PC-9 (cell line): Measurements from ENCODE around the gene NMRAL1. TPM values are rescaled to one million over a fixed set of nuclear protein-coding genes. Genes with fewer than 3 reads are reported as not detected.

Experiments used
- BruUV-seq: library from RNA; stranded (reverse); fragments of 400-500 nt; replicated peaks from 2 replicates; lab custom pipeline; 2021; lab: Mats Ljungman, UMichigan
- CTCF ChIA-PET: fragments of 300-600 bp; sonication (Branson Sonifier 250); formaldehyde crosslinking; loops from one replicate; lab custom pipeline; 2022; ENCODE audit warnings: antibody characterized with exemption; lab: Charles Lee
- POLR2A ChIA-PET: fragments of 300-600 bp; sonication (Branson Sonifier 250); formaldehyde crosslinking; loops from one replicate; lab custom pipeline; 2022; ENCODE audit warnings: antibody characterized with exemption; ENCODE audit not compliant: unreplicated experiment; lab: Charles Lee
- DNase-seq, 2 experiments: peaks; one replicate each; pipeline versions ENCODE4 v3.0.0 to v3.0.0-alpha.2; 2015 to 2022; ENCODE audit warnings: mixed read lengths in 1 of 2
- H2AFZ ChIP-seq: fragments of 200-600 bp; sonication (generic); 2 replicates; pipeline ENCODE4 v1.8.1; 2017; ENCODE audit warnings: antibody characterized with exemption
- H3F3A ChIP-seq: fragments of 200-600 bp; sonication (generic); 2 replicates; pipeline ENCODE4 v1.8.1; 2017; ENCODE audit warnings: antibody characterized with exemption, mild to moderate bottlenecking, low read depth; ENCODE audit not compliant: insufficient read depth
- H3K27ac ChIP-seq: fragments of 200-600 bp; sonication (generic); 2 replicates; pipeline ENCODE4 v1.6.1; 2016; ENCODE audit warnings: mixed run types
- H3K27me3 ChIP-seq: fragments of 200-600 bp; sonication (generic); 2 replicates; pipeline ENCODE4 v1.6.1; 2016; ENCODE audit warnings: low read depth, mixed run types; ENCODE audit not compliant: insufficient read depth
- H3K36me3 ChIP-seq: fragments of 200-600 bp; sonication (generic); 2 replicates; pipeline ENCODE4 v1.6.1; 2016; ENCODE audit warnings: low read depth, mixed run types
- H3K4me1 ChIP-seq: fragments of 200-600 bp; sonication (generic); replicated peaks from 2 replicates; pipeline ENCODE4 v1.6.1; 2016; ENCODE audit warnings: mixed run types; ENCODE audit not compliant: insufficient read depth
- H3K4me2 ChIP-seq: fragments of 200-600 bp; sonication (generic); 2 replicates; pipeline ENCODE4 v1.6.1; 2017; ENCODE audit warnings: mixed run types
- H3K4me3 ChIP-seq: fragments of 200-600 bp; sonication (generic); 2 replicates; pipeline ENCODE4 v1.6.1; 2016; ENCODE audit warnings: mixed run types
- H3K79me2 ChIP-seq: fragments of 200-600 bp; sonication (generic); 2 replicates; pipeline ENCODE4 v1.6.1; 2017; ENCODE audit warnings: low read depth, mixed run types
- H3K9me2 ChIP-seq: fragments of 200-600 bp; sonication (generic); 2 replicates; pipeline ENCODE4 v1.8.1; 2017; ENCODE audit warnings: mild to moderate bottlenecking; ENCODE audit not compliant: insufficient read depth
- H3K9me3 ChIP-seq: fragments of 200-600 bp; sonication (generic); 2 replicates; pipeline ENCODE4 v1.8.1; 2016; ENCODE audit warnings: low read depth; ENCODE audit not compliant: insufficient read depth
- H4K20me1 ChIP-seq: fragments of 200-600 bp; sonication (generic); 2 replicates; pipeline ENCODE4 v1.8.1; 2017; ENCODE audit not compliant: insufficient read depth
- CTCF ChIP-seq: fragments of 200-600 bp; sonication (generic); conservative IDR thresholded peaks from 2 replicates; pipeline ENCODE4 v1.6.1; 2017; ENCODE audit warnings: mixed run types, antibody characterized with exemption, mild to moderate bottlenecking, moderate library complexity
- EZH2 ChIP-seq: fragments of 200-600 bp; sonication (generic); IDR thresholded peaks from 2 replicates; pipeline ENCODE4 v1.8.0; 2017; ENCODE audit warnings: antibody characterized with exemption, low read depth
- intact Hi-C: fragments of 100-400 bp; cut with micrococcal nuclease; formaldehyde crosslinking; loops from one replicate; pipeline ENCODE4 v1.10.0; 2022; ENCODE audit not compliant: unreplicated experiment
- total RNA-seq: library from RNA; stranded (reverse); gene quantifications from 2 replicates; pipeline ENCODE4 v1.2.3, GENCODE V29; 2021

Gene NMRAL1
- total RNA-seq, 1 experiment from 2014 or later, result 118 TPM

- no peak overlapping the region for H3K4me3 ChIP-seq
- no peaks in the 10 kb centered on the region for H3K9me3 ChIP-seq
- no peak overlapping the region for H2AFZ ChIP-seq
- no peak for DNase-seq
- H3K4me1 ChIP-seq, result no peaks in the 10 kb centered on the region
- TF ChIP-seq EZH2 (no peak), CTCF (no peak)
- ChIA-PET POLR2A (no interaction called here), CTCF (no interaction called here)
- H3K36me3 ChIP-seq, result no peaks in the 10 kb centered on the region
- TSS peak; percentile 12 for BruUV-seq
- intact Hi-C loops, result loop anchor here (10.0 kb wide), 1 partner anchor 585 kb away; the partner anchor contains the start of gene EEF2KMT
- H4K20me1 ChIP-seq, result no peaks in the 10 kb centered on the region
- no peak overlapping the region for H3K4me2 ChIP-seq
- no peaks in the 10 kb centered on the region for H3K27me3 ChIP-seq
- H3K9me2 ChIP-seq, result no peaks in the 10 kb centered on the region
- H3K79me2 ChIP-seq, result no peaks in the 10 kb centered on the region
- no peaks in the 10 kb centered on the region for H3F3A ChIP-seq
- H3K27ac ChIP-seq, result no peak overlapping the region
Measured at GRCh38 chr16:4509420-4509819, 35.0 kb upstream of the NMRAL1 start.

- Histone ChIP-seq H4K20me1 (no peaks in the 10 kb centered on the region), H3F3A (no peaks in the 10 kb centered on the region), H3K4me1 (no peaks in the 10 kb centered on the region), H3K4me3 (no peak overlapping the region), H3K27ac (no peak overlapping the region), H2AFZ (no peak overlapping the region), H3K36me3 (no peaks in the 10 kb centered on the region), H3K4me2 (no peak overlapping the region), H3K79me2 (no peaks in the 10 kb centered on the region), H3K9me3 (no peaks in the 10 kb centered on the region), H3K9me2 (no peaks in the 10 kb centered on the region), H3K27me3 (no peaks in the 10 kb centered on the region)
- ChIA-PET CTCF (no interaction called here), POLR2A (no interaction called here)
- intact Hi-C loops, result loop anchor here (10.0 kb wide), 1 partner anchor 586 kb away; the partner anchor contains the start of gene EEF2KMT
- BruUV-seq, result no TSS peak
- TF ChIP-seq EZH2 (no peak), CTCF (no peak)
- no peak for DNase-seq
Measured at GRCh38 chr16:4508806-4509205, 34.4 kb upstream of the NMRAL1 start.

- H3K36me3 ChIP-seq, result no peaks in the 10 kb centered on the region
- H3F3A ChIP-seq, result peaks cover 6% of the 10 kb centered on the region; the same call in 1 of the 2 replicates
- no peak for DNase-seq
- no peaks in the 10 kb centered on the region for H3K79me2 ChIP-seq
- ChIA-PET CTCF (interaction anchor here (0.6 to 1.6 kb wide), 2 partner anchors 41 to 623 kb away, joined by 6 to 8 read pairs; no protein-coding TSS in a partner anchor), POLR2A (no interaction called here)
- H3K4me2 ChIP-seq, result no peak overlapping the region
- intact Hi-C loops, result loop anchor here (10.0 kb wide), 1 partner anchor 587 kb away; the partner anchor contains the start of gene EEF2KMT
- no peaks in the 10 kb centered on the region for H4K20me1 ChIP-seq
- TF ChIP-seq CTCF, result no peak
- no peak for TF ChIP-seq EZH2
- no peak overlapping the region for H3K27ac ChIP-seq
- no peak overlapping the region for H2AFZ ChIP-seq
- no peaks in the 10 kb centered on the region for H3K27me3 ChIP-seq
- no peaks in the 10 kb centered on the region for H3K9me2 ChIP-seq
- H3K4me1 ChIP-seq, result no peaks in the 10 kb centered on the region
- BruUV-seq, result no TSS peak
- H3K4me3 ChIP-seq, result no peak overlapping the region
- H3K9me3 ChIP-seq, result no peaks in the 10 kb centered on the region
Measured at GRCh38 chr16:4507588-4508345, 33.3 kb upstream of the NMRAL1 start.
